ENCODE measurements around the gene GOPC. TPM values are rescaled to one million over a fixed set of nuclear protein-coding genes. Genes with fewer than 3 reads are reported as not detected.

The GOPC gene
- total and polyA plus RNA-seq, 2 of the 8 experiments (the other 6 are each of a cell fraction or from before 2014, with no cell fraction given), result 5.3 to 19.4 TPM

DNA sequence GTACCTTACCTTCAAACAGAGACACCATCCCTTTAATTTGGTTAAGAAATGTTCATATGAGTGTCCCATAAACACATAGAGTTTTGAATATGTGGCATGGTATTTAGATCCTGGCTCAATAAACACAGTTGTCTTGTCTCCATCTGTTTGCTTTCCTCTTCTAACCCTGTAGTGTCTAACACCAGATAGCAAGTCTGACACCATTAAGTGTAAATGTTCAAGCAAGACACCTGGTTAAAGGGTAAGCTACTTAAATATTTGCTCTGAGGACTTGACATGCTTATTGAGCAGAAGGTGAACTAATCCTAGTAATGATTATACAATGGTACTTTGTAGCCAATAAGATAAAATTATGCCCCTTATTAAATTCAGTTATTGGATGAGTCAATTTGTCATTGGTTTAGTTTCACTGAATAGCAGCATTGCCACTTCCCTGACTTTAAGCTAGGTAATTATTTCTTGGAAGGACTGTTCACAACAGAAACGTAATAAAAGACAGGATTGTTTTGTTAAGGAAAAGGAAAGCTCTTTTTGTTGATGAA lies 26.9 kb upstream of the GOPC start:
- no peaks in the 10 kb centered on the region for H3K23me2 ChIP-seq (ENCODE audit: low read depth, low read length)
- H3K27me3 ChIP-seq (replicated peaks in 1 of 4; ENCODE audit: control insufficient read depth in 3 of 4, extremely low read depth in 1 of 4, insufficient read depth in 3 of 4, low read length in 3 of 4), result no peaks in the 10 kb centered on the region
- no peak overlapping the region for H3K23ac ChIP-seq (ENCODE audit: insufficient read length)
- 100% methylated on average over 1 of the region's 1 CpG; no CpG with 5 or more reads in 1 of the 2 experiments for WGBS, 2 experiments (ENCODE audit: extremely low coverage in 1 of 2, insufficient coverage in 1 of 2, insufficient read length in 1 of 2, insufficient replicate concordance in 2 of 2, low coverage in 1 of 2, low lambda C conversion rate in 2 of 2, missing lambda C conversion rate in 1 of 2)
- H3K56ac ChIP-seq (replicated peaks; ENCODE audit: insufficient read length, low read depth, low read length), result no peak overlapping the region
- no peak overlapping the region for H3K27ac ChIP-seq (ENCODE audit: low read depth, low read length)
- no peak overlapping the region for H3K4me3 ChIP-seq (ENCODE audit: extremely low read depth in 1 of 4, insufficient read depth in 2 of 4, low read depth in 3 of 4, low read length in 4 of 4)
- H2AK5ac ChIP-seq (ENCODE audit: low read depth, low read length), result no peak overlapping the region
- no peak overlapping the region for H4K91ac ChIP-seq (replicated peaks; ENCODE audit: insufficient read length, low read length)
- H4K5ac ChIP-seq (ENCODE audit: insufficient read length, low read depth, low read length), result no peak overlapping the region
- FAIRE-seq (no peak), DNase-seq (ENCODE audit: low read depth in 1 of 2, low spot score in 2 of 2) (no peak)
- no peaks in the 10 kb centered on the region for H3K4me1 ChIP-seq (replicated peaks in 1 of 4; ENCODE audit: control insufficient read depth in 3 of 4, insufficient read depth in 4 of 4, low read length in 3 of 4)
- H3K36me3 ChIP-seq (ENCODE audit: control insufficient read depth in 2 of 4, insufficient read depth in 4 of 4, low read length in 3 of 4), result peaks cover 0 to 1% (median 0%) of the 10 kb centered on the region in 4 experiments; a peak in 2 of 8 replicates
- no peak overlapping the region for H3K18ac ChIP-seq (ENCODE audit: extremely low read depth, low read length)
- ChIA-PET POLR2A (ENCODE audit: partially characterized antibody) (interaction anchor here (1.7 kb wide), 1 partner anchor 12 kb away, joined by 4 read pairs; no protein-coding TSS in a partner anchor), CTCF (ENCODE audit: partially characterized antibody) (interaction anchor here (0.6 kb wide), 1 partner anchor 84 kb away, joined by 3 read pairs; no protein-coding TSS in a partner anchor)
- no peak overlapping the region for H3K14ac ChIP-seq (ENCODE audit: insufficient read length)
- no peak overlapping the region for H2BK120ac ChIP-seq (replicated peaks; ENCODE audit: low read depth, low read length)
- H3K79me2 ChIP-seq (ENCODE audit: control insufficient read depth in 1 of 2, insufficient read depth in 2 of 2, low read length in 2 of 2), result no peaks in the 10 kb centered on the region
- H2BK5ac ChIP-seq (ENCODE audit: low read depth, low read length), result no peak overlapping the region
- no peak overlapping the region for H2BK20ac ChIP-seq (ENCODE audit: low read length)
- H2AFZ ChIP-seq (ENCODE audit: low read length), result no peak overlapping the region
- no peak overlapping the region for H4K8ac ChIP-seq (ENCODE audit: extremely low read depth, insufficient read depth, low read length)
- H3K9ac ChIP-seq (replicated peaks in 1 of 4; ENCODE audit: extremely low read depth in 1 of 4, low read depth in 3 of 4, low read length in 3 of 4), result no peak overlapping the region
- H2BK15ac ChIP-seq (ENCODE audit: low read length), result no peak overlapping the region
- TF ChIP-seq RAD21 (IDR thresholded peaks at IDR 0.05 in 1 of 2, conservative IDR thresholded peaks at IDR 0.05 in 1 of 2; ENCODE audit: low read depth in 2 of 2, low read length in 2 of 2) (no peak), SP1 (IDR thresholded peaks at IDR 0.05; ENCODE audit: low read depth, low read length) (no peak), GABPA (IDR thresholded peaks at IDR 0.05; ENCODE audit: borderline replicate concordance, insufficient read depth, low read length) (no peak)
- H3K79me1 ChIP-seq (ENCODE audit: low read depth, low read length), result no peaks in the 10 kb centered on the region
- H2BK12ac ChIP-seq (ENCODE audit: low read depth, low read length), result no peak overlapping the region
- H3K4me2 ChIP-seq (ENCODE audit: insufficient read depth in 1 of 2, low read depth in 2 of 2, low read length in 2 of 2), result no peak overlapping the region
- H3K9me3 ChIP-seq (ENCODE audit: insufficient read depth in 2 of 2, low read depth in 1 of 2, low read length in 1 of 2), result peaks cover 28 to 38% of the 10 kb centered on the region in 2 experiments
- H3K4ac ChIP-seq (replicated peaks; ENCODE audit: insufficient read length, low read depth, low read length), result no peak overlapping the region
- no peaks in the 10 kb centered on the region for H4K20me1 ChIP-seq (replicated peaks in 1 of 2; ENCODE audit: control insufficient read depth in 1 of 2, insufficient read depth in 2 of 2, low read length in 2 of 2)
